Uterus (tissue), 2 donors: Measurements from ENCODE around the gene TCP1.

Experiments used
- POLR2A ChIP-seq, 2 donors: fragments of 450-650 bp; IDR thresholded peaks; one replicate each; pipeline ENCODE4 v1.6.1; 2016; ENCODE audit warnings: antibody characterized with exemption in 2 of 2, mild to moderate bottlenecking in 1 of 2, moderate library complexity in 1 of 2
- TF ChIP-seq, protein P1 (sequence below), 4 experiments: fragments of 200-600 bp in 2 of 4; fragments of 450-650 bp in 2 of 4; sonication (generic) in 2 of 4; IDR thresholded peaks; one replicate each; pipeline ENCODE4 v1.5.1; 2016 to 2019; ENCODE audit warnings: antibody characterized with exemption in 4 of 4, mild to moderate bottlenecking in 2 of 4, moderate library complexity in 1 of 4

- TF ChIP-seq, protein P1, sequence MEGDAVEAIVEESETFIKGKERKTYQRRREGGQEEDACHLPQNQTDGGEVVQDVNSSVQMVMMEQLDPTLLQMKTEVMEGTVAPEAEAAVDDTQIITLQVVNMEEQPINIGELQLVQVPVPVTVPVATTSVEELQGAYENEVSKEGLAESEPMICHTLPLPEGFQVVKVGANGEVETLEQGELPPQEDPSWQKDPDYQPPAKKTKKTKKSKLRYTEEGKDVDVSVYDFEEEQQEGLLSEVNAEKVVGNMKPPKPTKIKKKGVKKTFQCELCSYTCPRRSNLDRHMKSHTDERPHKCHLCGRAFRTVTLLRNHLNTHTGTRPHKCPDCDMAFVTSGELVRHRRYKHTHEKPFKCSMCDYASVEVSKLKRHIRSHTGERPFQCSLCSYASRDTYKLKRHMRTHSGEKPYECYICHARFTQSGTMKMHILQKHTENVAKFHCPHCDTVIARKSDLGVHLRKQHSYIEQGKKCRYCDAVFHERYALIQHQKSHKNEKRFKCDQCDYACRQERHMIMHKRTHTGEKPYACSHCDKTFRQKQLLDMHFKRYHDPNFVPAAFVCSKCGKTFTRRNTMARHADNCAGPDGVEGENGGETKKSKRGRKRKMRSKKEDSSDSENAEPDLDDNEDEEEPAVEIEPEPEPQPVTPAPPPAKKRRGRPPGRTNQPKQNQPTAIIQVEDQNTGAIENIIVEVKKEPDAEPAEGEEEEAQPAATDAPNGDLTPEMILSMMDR (IDR thresholded peaks at IDR 0.05): no peak
- TF ChIP-seq POLR2A (IDR thresholded peaks at IDR 0.05): no peak
Measured at GRCh38 chr6:159804504-159804903, 15.1 kb upstream of the TCP1 start.
